Thyroid gland (tissue), 4 donors: ENCODE measurements around the gene SGK1.

ENCODE experiments used
- POLR2A ChIP-seq, 2 donors: fragments of 450-650 bp; IDR thresholded peaks; one replicate each; pipeline ENCODE4 v1.6.1; 2017; ENCODE audit warnings: antibody characterized with exemption in 2 of 2, mild to moderate bottlenecking in 2 of 2, moderate library complexity in 1 of 2
- TF ChIP-seq, protein P1 (sequence below), 6 experiments: fragments of 200-600 bp in 3 of 6; fragments of 450-650 bp in 3 of 6; sonication (generic) in 3 of 6; IDR thresholded peaks; one replicate each; pipeline ENCODE4 v1.5.1; 2016 to 2019; ENCODE audit warnings: antibody characterized with exemption in 6 of 6, mild to moderate bottlenecking in 2 of 6, inconsistent platforms in 1 of 6, moderate library complexity in 1 of 6

DNA sequence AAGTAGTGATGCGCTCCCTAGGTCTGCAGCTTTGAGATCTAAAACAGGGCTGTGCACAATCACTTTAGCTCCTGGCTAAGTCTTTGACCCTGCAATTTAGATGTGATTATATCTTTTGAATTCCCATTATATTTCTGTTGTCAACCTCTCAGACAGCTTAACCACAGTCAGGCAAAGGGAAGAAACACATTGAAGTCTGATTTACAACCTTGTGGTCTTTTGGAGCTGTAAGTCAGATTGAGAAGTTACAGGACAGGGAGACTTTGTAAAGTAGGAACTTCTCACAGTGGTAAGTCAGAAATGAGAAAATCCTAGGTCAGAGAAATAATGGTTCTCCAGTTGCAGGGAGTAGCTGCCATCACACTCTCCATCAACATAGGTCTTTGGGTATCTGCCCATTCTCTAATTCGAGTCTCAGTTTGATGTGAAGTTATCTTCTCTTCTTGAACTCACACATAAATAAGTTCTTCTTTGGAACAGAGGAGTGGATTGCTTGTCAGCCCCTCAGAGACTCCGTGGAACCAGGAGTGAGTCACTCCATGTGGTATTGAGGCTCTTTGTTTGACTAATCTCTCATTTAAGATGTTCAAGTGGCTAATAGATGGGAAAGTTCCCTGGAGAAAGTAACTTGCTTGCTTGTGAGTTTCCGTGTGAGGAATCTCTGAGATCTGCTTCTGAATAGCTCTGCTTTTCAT, 35.0 kb upstream of the SGK1 start:
- TF ChIP-seq, protein P1, sequence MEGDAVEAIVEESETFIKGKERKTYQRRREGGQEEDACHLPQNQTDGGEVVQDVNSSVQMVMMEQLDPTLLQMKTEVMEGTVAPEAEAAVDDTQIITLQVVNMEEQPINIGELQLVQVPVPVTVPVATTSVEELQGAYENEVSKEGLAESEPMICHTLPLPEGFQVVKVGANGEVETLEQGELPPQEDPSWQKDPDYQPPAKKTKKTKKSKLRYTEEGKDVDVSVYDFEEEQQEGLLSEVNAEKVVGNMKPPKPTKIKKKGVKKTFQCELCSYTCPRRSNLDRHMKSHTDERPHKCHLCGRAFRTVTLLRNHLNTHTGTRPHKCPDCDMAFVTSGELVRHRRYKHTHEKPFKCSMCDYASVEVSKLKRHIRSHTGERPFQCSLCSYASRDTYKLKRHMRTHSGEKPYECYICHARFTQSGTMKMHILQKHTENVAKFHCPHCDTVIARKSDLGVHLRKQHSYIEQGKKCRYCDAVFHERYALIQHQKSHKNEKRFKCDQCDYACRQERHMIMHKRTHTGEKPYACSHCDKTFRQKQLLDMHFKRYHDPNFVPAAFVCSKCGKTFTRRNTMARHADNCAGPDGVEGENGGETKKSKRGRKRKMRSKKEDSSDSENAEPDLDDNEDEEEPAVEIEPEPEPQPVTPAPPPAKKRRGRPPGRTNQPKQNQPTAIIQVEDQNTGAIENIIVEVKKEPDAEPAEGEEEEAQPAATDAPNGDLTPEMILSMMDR (IDR thresholded peaks at IDR 0.05) = no peak
- no peak for TF ChIP-seq POLR2A (IDR thresholded peaks at IDR 0.05)
